SK-N-DZ (cell line): ENCODE data around the gene HMGXB3.
"Not testable (repeated sequence)": the region's sequence is repeated elsewhere in the genome, so short reads cannot be mapped to it uniquely, and the experiment has no call there.

ENCODE experiments used
- DNase-seq: peaks from one replicate; pipeline ENCODE4 v3.0.0-alpha.2; 2015; ENCODE audit warnings: low spot score
- small RNA-seq, 2 experiments: library from RNA; depleted of rRNA; stranded (forward); fragments of <200 nt; gene quantifications; one replicate each; pipeline ENCODE3, GENCODE V24; 2014

Gene HMGXB3

DNA sequence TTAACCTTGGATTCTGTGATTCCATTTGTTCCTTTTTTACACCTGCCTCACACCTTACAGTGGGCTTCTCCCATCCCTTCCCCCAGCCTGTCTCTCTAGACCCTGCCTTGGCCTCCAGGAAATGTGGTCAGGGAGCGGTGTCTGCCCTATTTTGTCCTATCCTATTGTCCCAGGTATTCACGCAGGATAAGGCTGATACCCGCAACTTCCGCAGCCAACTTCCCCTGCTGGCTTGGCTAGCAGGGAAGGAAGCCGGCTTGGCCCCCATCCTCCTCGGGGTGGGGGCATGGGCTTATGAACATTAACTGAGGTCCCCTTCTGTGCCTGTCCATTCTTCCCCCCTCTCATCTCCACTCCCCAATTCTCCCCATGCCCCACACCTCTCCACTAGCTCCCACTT lies 82.3 kb downstream of the HMGXB3 start:
- DNase-seq: no peak

DNA sequence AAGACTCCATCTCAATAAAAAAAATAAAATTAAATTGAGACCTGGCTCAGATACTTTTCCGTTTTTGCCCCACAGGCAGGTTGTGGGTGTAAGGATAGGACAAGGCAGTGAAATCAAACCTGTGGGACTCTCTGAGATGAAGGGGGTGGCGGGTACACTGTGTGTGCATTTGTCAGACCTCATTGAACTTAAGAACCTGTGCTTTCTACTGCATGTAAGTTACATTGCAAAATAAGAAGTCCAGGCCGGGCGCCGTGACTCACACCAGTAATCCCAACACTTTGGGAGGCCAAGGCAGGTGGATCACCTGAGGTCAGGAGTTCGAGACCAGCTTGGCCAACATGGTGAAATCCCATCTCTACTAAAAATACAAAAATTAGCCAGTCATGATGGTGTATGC lies 84.2 kb downstream of the HMGXB3 start:
- DNase-seq: not testable (repeated sequence)

DNA sequence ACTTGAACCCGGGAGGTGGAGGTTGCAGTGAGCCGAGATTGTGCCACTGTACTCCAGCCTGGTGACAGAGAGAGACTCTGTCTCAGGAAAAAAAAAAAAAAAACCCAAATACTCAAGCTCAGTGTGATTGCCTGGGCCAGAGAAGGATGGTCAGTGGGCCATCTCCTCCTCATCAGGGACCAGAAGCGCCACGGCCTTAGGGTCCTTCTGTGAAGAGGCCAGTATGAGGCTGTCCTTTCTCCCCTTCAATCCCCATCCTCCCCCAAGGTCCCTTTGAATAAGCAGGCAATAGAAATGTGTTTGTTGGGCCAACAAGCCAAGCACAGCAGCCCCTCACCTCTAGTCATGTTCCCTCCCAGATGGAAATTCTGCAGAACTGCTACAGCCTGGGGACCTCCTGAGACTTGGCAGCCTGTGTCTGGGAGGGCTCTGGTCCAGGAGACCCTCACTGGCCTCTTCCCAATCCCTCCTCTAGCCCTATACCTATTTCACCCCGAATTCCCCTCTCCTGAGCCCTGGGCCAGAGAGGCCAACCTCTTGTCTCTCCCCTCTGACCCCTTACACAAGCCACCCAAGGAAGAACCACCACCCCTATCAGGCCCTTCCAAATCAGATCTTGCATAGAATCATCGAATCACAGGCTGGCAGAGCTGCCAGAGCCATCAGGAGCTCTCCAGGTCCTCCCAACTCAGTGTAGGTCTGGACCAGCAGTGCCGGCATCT lies 84.8 kb downstream of the HMGXB3 start:
- DNase-seq: no peak

DNA sequence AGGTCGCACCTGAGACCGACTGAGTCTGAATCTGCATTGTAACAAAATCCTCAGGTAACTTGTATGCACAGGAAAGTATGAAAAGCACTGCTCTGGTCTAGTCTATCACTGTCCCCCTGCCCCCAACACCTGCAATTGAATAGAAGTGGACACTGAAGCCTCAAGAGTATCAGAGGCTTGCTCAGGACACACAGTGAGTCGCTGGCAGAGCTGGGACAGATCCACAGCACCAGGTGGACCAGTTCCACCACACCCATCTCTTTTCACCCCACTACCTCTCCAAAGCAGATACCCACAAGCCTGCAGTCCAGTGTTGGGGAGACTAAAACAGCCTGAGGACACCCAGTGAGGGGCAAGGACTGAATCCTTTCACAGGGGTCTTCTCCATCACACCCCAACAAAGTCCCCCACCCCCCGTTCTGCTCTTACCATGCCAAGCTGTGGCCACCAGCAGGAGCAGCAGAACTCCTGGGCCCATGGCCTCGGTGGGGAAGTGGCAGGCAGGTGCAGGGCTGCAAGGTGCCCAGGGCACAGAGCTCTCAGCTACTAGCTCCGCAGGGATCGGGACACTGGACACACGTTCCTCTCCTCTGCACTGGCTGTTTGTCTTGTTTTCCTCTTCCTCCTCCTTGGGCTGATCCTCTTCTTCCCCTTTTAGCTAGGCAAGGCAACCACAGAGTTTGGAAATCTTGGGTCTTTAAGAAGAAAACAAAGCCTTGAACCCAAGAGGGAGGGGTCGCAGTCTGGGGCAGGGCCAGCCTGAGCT lies 85.6 kb downstream of the HMGXB3 start, which contains the start of gene CSF1R:
CSF1R (minus strand) TSS at position 605 of the 766 bp plus-strand sequence; CDS start at position 478, 127 bp downstream.
- DNase-seq: no peak

DNA sequence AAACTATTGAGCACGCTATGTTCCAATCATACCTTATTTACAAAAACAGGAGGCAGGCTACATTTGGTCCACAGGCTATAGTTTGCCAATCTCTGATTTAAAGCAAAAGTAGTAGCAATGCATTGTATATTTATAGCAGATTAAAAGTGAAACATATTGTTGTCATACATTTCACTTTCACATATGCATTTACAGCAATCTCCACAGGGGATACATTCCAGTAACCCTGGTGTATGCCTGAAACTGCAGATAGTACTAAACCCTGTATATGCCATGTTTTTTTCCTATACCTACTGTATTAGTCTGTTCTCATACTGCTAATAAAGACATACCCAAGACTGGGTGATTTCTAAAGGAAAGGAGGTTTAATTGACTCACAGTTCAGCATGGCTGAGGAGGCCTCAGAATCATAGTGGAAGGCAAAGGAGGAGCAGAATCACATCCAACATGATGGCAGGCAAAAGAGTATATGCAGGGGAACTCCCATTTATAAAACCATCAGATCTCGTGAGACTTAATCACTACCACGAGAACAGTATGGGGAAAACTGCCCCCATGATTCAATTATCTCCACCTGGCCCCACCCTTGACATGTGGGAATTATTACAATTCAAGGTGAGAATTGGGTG lies 91.7 kb downstream of the HMGXB3 start:
- DNase-seq: no peak

DNA sequence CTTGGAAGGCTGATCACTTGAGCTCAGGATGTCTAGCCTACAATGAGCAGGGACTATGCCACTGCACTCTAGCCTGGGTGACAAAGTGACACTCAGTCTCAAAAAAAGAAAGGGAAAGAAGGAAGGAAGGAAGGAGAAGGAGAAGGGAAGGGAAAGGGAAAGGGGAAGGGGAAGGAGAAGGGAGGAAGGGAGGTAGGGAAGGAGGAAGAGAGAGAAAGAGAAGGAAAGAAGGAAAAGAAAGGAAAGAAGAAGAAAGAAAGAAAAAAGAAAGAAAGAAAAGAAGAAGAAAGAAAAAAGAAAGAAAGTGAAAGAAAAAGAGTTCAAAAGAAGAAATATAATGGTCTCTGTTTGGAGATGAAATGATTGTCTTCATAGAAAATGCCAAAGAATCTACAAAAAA lies 96.6 kb downstream of the HMGXB3 start:
- no peak for DNase-seq

DNA sequence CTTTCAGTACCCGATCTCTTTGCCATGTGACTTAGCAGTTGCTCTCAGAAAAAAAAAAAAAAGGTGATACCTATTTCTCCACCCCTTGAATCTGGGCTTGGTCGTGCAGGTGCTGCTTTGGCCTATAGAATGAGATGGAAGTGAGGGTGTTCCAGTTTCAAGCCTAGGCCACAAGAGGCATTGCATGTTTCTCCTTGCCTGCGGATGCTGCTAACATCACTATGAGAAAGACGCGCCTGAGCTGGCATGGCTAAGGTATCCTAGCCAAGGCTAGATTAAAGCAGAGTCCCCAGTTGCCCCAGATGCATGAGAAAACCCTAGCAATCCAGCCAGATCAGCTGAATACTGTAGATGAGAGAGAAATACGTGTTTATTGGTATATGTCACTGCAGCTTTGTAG lies 100.5 kb downstream of the HMGXB3 start:
- no peak for DNase-seq

Small RNA genes within 50 kb of the gene (small RNA-seq; reads per million reads assigned to genes)
- gene RF00019: 0 reads per million in 2 experiments
